Measurements from ENCODE around the gene TXLNB. TPM values are rescaled to one million over a fixed set of nuclear protein-coding genes. Genes with fewer than 3 reads are reported as not detected.
"Not testable (repeated sequence)": the region's sequence is repeated elsewhere in the genome, so short reads cannot be mapped to it uniquely, and the experiment has no call there.

TXLNB gene
- total and polyA plus RNA-seq, 5 experiments from 2014 or later = 0.11 to 1.7 (median 0.80) TPM; not detected in 1

DNA sequence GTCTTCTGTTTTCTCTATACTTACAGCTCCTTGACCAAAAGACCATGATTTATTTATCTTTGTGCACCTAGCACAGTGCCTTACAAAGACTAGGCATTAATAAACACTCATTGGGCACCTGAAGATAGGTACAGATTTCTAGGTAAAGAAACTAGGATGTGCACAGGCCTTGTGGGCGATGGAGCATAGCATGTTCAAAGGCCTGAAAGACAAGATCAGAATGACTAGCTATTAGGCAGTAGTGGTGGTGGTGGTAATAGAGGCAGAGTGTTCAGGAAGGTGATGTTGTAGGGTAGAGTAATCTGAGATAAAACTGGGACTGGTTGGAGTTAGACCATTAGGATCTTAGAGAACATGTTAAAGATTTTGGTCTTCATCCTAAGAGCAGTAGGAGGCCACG is 3.9 kb downstream of the TXLNB start:
- peaks cover 0 to 6% (median 0%) of the 10 kb centered on the region in 9 donors for H3K9me3 Mint-ChIP-seq
- peak overlapping the region in 2 of 10 donors; percentile 26 to 27 for H3K4me3 Mint-ChIP-seq
- peaks cover 0 to 4% (median 0%) of the 10 kb centered on the region in 3 donors for H3K36me3 Mint-ChIP-seq
- POLR2A ChIA-PET = interaction anchor here (0.9 to 1.0 kb wide), 2 partner anchors 87 to 122 kb away, joined by 3 read pairs; no protein-coding TSS in a partner anchor
- ATAC-seq (no peak), DNase-seq (no peak)
- peaks cover 0 to 1% (median 0%) of the 10 kb centered on the region in 5 donors for H3K27me3 Mint-ChIP-seq
- H3K27ac Mint-ChIP-seq = peak overlapping the region in 8 of 10 donors; percentile 22 to 98 (median 80)
- peaks cover 24 to 48% (median 44%) of the 10 kb centered on the region in 4 donors for H3K4me1 Mint-ChIP-seq

DNA sequence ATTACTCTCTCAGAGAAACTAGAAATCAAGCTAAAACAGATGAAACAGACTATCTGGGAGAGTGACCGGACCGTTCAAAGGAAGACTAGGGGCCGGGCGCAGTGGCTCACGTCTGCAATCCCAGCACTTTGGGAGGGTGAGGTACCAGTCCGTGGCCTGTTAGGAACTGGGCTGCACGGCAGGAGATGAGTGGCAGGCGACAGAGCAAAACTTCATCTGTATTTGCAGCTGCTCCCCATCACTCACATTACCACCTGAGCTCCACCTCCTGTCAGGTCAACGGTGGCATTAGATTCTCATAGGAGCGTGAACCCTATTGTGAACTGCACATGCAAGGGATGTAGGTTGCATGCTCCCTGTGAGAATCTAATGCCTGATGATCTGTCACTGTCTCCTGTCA is 5.4 kb downstream of the TXLNB start:
- not testable (repeated sequence) for H3K27me3 Mint-ChIP-seq, H3K4me3 Mint-ChIP-seq, DNase-seq, ATAC-seq, H3K9me3 Mint-ChIP-seq, H3K36me3 Mint-ChIP-seq, H3K27ac Mint-ChIP-seq
- H3K4me1 Mint-ChIP-seq = peaks cover 15 to 35% (median 30%) of the 10 kb centered on the region in 4 donors
- POLR2A ChIA-PET = interaction anchor here (0.6 kb wide), 1 partner anchor 35 kb away, joined by 4 read pairs; no protein-coding TSS in a partner anchor

DNA sequence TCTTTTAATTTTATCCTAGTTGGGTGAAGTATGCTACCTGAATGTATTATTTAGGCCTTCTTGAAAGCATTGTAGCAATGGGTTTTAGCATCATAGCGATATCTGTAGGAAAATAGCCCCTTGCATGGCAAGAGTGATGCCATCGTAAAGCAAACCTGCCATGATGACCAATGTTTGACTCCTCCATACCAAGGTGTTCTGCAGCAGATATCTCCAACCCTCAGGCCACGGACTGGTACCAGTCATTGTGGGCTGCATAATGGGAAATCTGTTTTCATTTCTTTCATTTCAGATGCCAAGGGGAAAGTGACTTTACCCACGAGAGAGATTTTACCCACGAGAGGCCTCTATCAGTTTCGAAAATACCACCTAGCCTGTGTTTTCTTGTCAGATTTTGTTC is 6.2 kb downstream of the TXLNB start:
- Mint-ChIP-seq H3K4me3 (no peak overlapping the region), H3K27ac (no peak overlapping the region), H3K4me1 (peaks cover 11 to 36% (median 23%) of the 10 kb centered on the region in 4 donors), H3K27me3 (no peaks in the 10 kb centered on the region), H3K36me3 (peaks cover 0 to 4% (median 0%) of the 10 kb centered on the region in 3 donors), H3K9me3 (peaks cover 0 to 6% (median 0%) of the 10 kb centered on the region in 9 donors)
- ATAC-seq = no peak
- POLR2A ChIA-PET = no interaction called here
- no peak for DNase-seq

DNA sequence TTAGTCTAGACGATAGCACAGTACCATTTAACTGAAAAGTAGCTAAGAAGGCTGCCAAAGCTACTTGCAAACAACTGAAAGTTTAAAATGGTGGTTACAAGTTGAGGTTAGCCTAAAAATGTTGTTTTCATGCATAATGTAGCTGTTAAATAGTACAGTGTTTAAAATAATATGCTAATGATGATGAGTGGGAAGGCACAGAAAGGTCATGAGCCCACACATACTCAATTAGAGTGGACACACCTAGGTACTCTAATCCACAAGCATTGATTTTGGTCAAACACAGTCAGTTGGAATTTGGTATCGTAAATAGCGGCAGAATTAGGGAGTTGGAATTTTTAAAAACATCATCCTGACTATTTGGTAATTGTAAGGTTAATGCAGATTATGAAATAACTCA is 7.0 kb downstream of the TXLNB start:
- Mint-ChIP-seq H3K36me3 (peaks cover 0 to 4% (median 0%) of the 10 kb centered on the region in 3 donors), H3K4me3 (no peak overlapping the region), H3K27me3 (no peaks in the 10 kb centered on the region), H3K27ac (no peak overlapping the region), H3K9me3 (peaks cover 0 to 6% (median 0%) of the 10 kb centered on the region in 9 donors), H3K4me1 (peaks cover 12 to 36% (median 19%) of the 10 kb centered on the region in 4 donors)
- POLR2A ChIA-PET = no interaction called here
- ATAC-seq (no peak), DNase-seq (no peak)

DNA sequence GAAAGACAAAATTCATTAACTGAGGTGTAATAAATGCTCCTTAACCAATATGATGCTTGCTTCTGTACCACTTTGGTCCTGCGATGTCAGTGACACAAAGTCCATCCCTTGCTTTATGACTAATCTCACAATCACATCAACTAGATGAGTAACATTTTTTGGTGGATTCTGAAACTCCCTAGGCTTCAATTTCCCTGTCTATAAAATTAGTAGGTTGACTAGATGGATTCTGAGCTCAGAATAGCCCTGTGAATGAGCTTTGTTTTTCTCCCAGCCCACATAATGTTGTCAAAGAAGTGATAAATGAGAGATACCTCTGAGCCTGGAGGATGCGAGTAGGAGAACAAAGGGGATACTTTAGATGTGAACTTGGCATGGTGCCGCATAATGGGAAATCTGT is 9.1 kb downstream of the TXLNB start:
- peaks cover 0 to under 1% (median 0%) of the 10 kb centered on the region in 9 donors for H3K9me3 Mint-ChIP-seq
- no peak overlapping the region for H3K4me3 Mint-ChIP-seq
- POLR2A ChIA-PET = interaction anchor here (1.7 kb wide), 1 partner anchor 20 kb away, joined by 3 read pairs; no protein-coding TSS in a partner anchor
- peaks cover 13 to 36% (median 24%) of the 10 kb centered on the region in 4 donors for H3K4me1 Mint-ChIP-seq
- DNase-seq (no peak), ATAC-seq (no peak)
- H3K27me3 Mint-ChIP-seq = no peaks in the 10 kb centered on the region
- peaks cover 0 to 1% (median 0%) of the 10 kb centered on the region in 3 donors for H3K36me3 Mint-ChIP-seq
- peak overlapping the region in 2 of 10 donors; percentile 17 to 53 for H3K27ac Mint-ChIP-seq

DNA sequence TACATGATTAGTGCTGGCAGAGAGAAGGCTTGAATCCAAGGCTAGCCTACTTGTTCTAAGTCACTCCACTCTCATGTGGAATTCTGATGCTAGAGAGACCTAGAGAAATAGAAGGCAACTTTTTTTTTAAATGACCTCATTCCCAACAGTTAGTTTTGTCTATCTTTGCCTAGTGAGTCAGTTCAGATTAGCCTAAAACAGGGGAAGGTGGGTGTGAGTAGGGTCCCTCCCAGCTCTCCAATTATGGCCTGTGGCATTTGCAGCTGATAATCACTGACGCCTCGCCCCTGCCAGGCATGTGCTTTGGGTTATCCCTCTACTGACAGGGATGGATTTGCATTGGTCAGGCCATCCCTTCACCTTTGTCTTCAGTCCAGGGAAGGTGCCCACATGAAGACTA is 13.6 kb downstream of the TXLNB start:
- H3K4me1 Mint-ChIP-seq = peaks cover 14 to 44% (median 32%) of the 10 kb centered on the region in 4 donors
- POLR2A ChIA-PET = interaction anchor here (0.6 to 0.7 kb wide), 2 partner anchors 12 to 144 kb away, joined by 3 to 4 read pairs; no protein-coding TSS in a partner anchor
- no peaks in the 10 kb centered on the region for H3K9me3 Mint-ChIP-seq
- H3K4me3 Mint-ChIP-seq = no peak overlapping the region
- ATAC-seq (no peak), DNase-seq (no peak)
- no peaks in the 10 kb centered on the region for H3K27me3 Mint-ChIP-seq
- H3K36me3 Mint-ChIP-seq = no peaks in the 10 kb centered on the region
- H3K27ac Mint-ChIP-seq = peak overlapping the region; percentile 27 to 91 (median 78)

DNA sequence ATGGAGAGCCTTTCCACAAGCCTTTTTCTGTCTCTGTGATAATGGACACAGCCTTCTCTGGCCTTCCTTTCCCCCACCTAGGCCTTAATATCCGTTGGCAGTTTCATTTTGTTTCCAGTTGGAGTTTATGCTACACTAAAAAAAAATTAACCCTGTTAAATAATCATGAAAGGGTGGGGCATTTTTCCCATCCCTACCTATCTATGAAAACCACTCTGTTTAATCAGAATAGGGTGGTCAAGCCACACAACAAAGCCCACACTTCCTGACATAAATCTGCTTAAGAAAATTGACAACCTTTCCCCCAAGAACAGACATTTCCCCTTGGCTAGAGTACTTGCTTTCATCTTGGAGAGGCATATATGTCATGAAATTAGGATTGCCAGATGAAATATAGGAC is 14.2 kb downstream of the TXLNB start:
- H3K27ac Mint-ChIP-seq = peak overlapping the region in 7 of 10 donors; percentile 7 to 87 (median 56)
- ATAC-seq (no peak), DNase-seq (no peak)
- H3K4me3 Mint-ChIP-seq = no peak overlapping the region
- peaks cover 11 to 44% (median 32%) of the 10 kb centered on the region in 4 donors for H3K4me1 Mint-ChIP-seq
- H3K27me3 Mint-ChIP-seq = no peaks in the 10 kb centered on the region
- no peaks in the 10 kb centered on the region for H3K36me3 Mint-ChIP-seq
- POLR2A ChIA-PET = no interaction called here
- H3K9me3 Mint-ChIP-seq = no peaks in the 10 kb centered on the region

DNA sequence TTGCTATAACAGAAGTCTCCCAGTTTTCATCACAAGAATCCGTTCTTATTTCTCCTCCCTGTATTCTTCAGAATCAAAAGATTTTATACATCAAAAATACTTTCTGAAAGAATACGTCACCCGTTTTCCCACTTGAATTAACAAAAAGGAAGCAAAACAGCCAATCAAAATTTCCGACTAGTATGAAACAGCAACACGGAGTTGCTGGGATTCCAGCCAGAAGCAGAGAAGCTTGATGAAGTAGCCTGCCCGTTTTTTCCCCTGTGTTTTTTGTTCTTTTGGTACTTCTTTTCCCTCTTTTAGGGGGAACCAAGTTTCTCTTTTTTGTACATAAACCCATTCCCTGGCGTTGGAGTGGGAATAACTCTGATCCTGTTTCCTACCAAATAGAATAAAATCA is 14.6 kb downstream of the TXLNB start:
- Mint-ChIP-seq H3K4me1 (peaks cover 11 to 44% (median 32%) of the 10 kb centered on the region in 4 donors), H3K27me3 (no peaks in the 10 kb centered on the region), H3K9me3 (no peaks in the 10 kb centered on the region), H3K36me3 (no peaks in the 10 kb centered on the region), H3K27ac (peak overlapping the region in 5 of 10 donors; percentile 29 to 87 (median 81)), H3K4me3 (no peak overlapping the region)
- no peak for DNase-seq
- POLR2A ChIA-PET = no interaction called here
- no peak for ATAC-seq

DNA sequence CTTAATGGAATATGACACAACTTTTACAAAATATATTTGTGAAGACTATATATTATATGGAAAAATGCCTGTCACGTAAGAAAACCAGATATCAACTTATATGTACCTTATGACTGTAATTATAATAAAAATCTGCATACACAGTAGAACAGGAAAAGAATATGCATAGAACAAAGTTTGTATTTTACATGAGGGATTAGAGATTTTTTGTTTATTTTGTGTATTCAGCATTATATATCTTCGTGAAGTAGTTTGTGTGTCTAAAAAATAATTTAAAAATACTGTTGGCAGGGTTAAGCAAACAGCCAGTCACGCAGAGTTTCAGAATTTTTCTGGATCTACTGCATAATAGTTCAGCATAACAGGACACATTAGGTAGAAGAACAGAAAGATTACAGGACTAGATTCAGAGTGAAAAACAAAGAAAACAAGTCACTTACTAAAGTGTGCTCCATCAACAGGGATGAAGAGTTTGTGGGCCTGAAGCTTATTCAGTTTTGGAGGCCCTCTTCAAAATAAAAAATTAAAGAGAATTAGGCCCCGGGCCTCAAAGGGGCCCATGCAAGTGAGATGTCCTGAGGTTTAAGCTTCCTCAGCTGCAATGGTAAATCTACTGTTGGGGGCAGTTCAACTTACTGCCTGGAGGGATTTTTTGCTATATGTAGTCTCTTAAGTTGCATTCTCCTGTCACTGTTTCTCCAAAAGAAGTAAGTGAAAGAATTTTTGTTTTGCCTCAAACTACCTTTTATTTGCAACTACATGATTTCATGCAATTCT is 16.3 kb downstream of the TXLNB start:
- Mint-ChIP-seq H3K27ac (peak overlapping the region in 9 of 10 donors; percentile 5 to 87 (median 33)), H3K4me1 (peaks cover 11 to 45% (median 32%) of the 10 kb centered on the region in 4 donors)

DNA sequence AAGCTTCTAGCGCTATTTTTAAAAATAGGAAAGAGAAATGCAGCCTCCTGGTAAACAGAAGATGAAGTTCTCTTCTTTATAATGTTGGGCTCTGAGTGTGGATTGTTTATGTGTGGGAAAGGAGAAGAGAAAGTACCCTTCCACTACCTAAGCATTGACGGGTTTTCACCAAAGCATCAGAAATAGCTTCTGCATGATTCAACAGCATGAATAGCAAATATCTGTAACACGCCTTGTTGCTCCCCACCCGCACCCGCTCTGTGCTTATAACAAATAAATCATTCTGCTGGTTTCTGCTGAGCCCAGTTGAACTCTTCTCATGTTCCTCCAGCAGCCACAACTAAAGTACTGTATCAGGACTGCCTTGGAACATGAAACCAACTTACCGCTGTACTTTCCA is 20.7 kb downstream of the TXLNB start:
- Mint-ChIP-seq H3K27me3 (no peaks in the 10 kb centered on the region), H3K4me1 (peaks cover 2 to 35% (median 5%) of the 10 kb centered on the region in 4 donors), H3K9me3 (no peaks in the 10 kb centered on the region), H3K36me3 (peaks cover 0 to 9% (median 5%) of the 10 kb centered on the region in 3 donors), H3K27ac (peak overlapping the region in 1 of 10 donors; percentile 77), H3K4me3 (peak overlapping the region in 1 of 10 donors; percentile 28)
- DNase-seq = no peak
- POLR2A ChIA-PET = interaction anchor here (1.5 kb wide), 1 partner anchor 11 kb away, joined by 3 read pairs; no protein-coding TSS in a partner anchor
- ATAC-seq = peak in 1 of 2 donors; percentile 57

More for the DNA sequence above, 16.3 kb downstream of the TXLNB start:
- no peak for ATAC-seq
- no peaks in the 10 kb centered on the region for H3K36me3 Mint-ChIP-seq
- H3K4me3 Mint-ChIP-seq = no peak overlapping the region
- POLR2A ChIA-PET = no interaction called here
- no peaks in the 10 kb centered on the region for H3K27me3 Mint-ChIP-seq
- DNase-seq = no peak
- no peaks in the 10 kb centered on the region for H3K9me3 Mint-ChIP-seq

DNA sequence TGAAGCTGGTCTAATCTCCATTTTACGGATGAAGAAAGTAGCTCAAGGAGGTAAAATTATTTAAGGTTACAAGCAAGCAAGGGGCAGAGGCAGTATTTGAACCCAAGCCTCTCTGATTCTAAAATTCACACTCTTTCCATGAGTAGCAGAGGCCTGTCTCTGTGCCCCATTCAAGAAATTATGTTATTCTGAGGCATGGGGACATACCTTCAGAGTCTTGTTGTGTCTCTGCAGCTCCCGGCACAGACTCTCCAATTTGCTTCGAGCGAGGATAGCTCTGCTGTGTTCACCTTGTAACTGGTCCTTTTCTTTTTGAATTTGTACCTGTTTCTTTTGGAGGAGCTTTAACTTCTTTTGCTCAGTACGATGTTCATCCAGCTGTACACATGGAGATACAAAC is 21.5 kb downstream of the TXLNB start:
- no peak for ATAC-seq
- POLR2A ChIA-PET = interaction anchor here (1.5 kb wide), 1 partner anchor 10 kb away, joined by 3 read pairs; no protein-coding TSS in a partner anchor
- Mint-ChIP-seq H3K27ac (peak overlapping the region in 2 of 10 donors; percentile 49 to 77), H3K4me3 (no peak overlapping the region), H3K27me3 (no peaks in the 10 kb centered on the region), H3K36me3 (peaks cover 0 to 9% (median 5%) of the 10 kb centered on the region in 3 donors), H3K9me3 (no peaks in the 10 kb centered on the region), H3K4me1 (peaks cover 0 to 27% (median 2%) of the 10 kb centered on the region in 4 donors)
- no peak for DNase-seq

DNA sequence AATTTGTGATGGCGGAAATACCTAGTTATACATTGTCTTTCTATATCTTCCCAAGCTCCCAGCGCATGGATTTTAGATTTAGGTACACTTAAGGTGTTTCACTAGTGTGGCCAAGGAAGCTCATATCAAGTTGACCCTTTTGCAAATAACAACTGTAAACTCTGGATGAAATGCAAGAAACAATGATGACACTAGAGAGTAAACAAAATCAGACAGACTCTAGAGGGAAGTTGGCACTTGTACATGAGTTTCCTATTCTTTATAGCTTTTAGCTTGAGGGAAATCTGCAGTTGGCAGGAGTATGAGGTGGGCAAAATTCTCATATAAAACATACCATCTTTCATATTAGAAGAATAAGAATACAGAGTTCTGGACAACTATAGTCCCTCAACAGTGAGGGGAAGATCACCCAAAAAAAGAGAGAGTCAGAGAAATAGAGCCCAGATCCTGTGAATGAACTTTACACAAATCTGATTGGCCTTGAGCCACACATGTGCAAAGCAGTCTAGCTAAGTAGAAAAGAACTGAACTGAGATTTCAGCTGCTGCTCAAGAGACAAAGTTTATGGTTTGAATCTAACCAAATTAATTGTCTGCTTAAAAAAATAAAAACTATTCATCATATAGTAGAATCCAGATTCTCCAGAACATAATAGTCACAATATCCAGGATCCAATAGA is 26.1 kb downstream of the TXLNB start:
- ATAC-seq = no peak
- DNase-seq = no peak
- Mint-ChIP-seq H3K27me3 (no peaks in the 10 kb centered on the region), H3K9me3 (no peaks in the 10 kb centered on the region), H3K36me3 (peaks cover 0 to 9% (median 8%) of the 10 kb centered on the region in 3 donors), H3K27ac (peak overlapping the region in 1 of 10 donors; percentile 53), H3K4me1 (peaks cover 11 to 31% (median 15%) of the 10 kb centered on the region in 4 donors), H3K4me3 (no peak overlapping the region)
- POLR2A ChIA-PET = interaction anchor here (0.8 kb wide), 1 partner anchor 13 kb away, joined by 3 read pairs; no protein-coding TSS in a partner anchor

Data from naive thymus-derived CD8-positive, alpha-beta T cell (primary cell).